ENCODE results near the gene GTF3C2.

Gene GTF3C2

DNA sequence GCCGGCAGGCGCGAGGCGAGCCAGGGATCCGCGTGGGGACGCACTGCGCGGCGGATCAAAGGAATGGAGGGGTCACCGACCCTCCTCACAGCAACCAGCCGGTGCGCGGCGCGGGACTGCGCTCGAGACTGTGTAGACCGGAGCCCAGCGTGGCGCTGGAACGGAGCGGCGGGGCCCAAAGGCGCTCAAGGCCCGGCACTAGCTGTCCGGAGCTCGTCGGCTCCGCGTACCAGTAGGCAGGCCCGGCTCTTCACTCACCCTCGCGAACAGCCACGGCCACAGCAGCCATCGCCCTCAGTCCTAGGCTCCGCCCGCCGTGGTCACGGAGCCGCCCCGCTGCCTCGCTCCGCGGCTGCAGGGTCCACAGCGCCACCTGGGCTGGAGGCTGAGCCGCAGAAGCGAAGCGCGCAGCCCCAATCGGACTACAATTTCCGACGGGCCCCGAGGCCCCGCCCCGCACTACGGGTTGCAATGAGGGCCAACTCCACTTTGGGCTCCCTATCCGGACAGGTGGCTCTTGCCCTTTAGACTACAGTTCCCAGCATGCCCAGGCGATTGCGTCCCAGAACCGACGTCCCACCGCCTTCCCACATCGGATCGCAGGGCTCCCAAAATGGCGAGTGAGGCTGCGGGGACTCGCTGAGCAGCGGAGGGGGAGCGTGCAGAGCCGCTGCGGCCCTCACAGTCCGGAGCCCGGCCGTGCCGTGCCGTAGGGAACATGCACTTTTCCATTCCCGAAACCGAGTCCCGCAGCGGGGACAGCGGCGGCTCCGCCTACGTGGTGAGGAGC lies 13.7 kb upstream of the GTF3C2 start, which contains the start of the genes EIF2B4 and SNX17 (continued):
- 0 out of 2 replicates have a peak, but pooled peaks have one; percentile 31 for TF ChIP-seq KLF7 (tag by site-specific recombination; IDR thresholded peaks at IDR 0.05; ENCODE audit: borderline replicate concordance)
- no peak for TF ChIP-seq ZNF18 (tag by site-specific recombination; IDR thresholded peaks at IDR 0.05)
- TF ChIP-seq ZNF830 (tag by site-specific recombination; IDR thresholded peaks at IDR 0.05; ENCODE audit: low read depth) = no peak
- TF ChIP-seq, protein P1, sequence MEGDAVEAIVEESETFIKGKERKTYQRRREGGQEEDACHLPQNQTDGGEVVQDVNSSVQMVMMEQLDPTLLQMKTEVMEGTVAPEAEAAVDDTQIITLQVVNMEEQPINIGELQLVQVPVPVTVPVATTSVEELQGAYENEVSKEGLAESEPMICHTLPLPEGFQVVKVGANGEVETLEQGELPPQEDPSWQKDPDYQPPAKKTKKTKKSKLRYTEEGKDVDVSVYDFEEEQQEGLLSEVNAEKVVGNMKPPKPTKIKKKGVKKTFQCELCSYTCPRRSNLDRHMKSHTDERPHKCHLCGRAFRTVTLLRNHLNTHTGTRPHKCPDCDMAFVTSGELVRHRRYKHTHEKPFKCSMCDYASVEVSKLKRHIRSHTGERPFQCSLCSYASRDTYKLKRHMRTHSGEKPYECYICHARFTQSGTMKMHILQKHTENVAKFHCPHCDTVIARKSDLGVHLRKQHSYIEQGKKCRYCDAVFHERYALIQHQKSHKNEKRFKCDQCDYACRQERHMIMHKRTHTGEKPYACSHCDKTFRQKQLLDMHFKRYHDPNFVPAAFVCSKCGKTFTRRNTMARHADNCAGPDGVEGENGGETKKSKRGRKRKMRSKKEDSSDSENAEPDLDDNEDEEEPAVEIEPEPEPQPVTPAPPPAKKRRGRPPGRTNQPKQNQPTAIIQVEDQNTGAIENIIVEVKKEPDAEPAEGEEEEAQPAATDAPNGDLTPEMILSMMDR (tag by site-specific recombination; IDR thresholded peaks at IDR 0.05) = peak; percentile 99
- TF ChIP-seq, protein P2, sequence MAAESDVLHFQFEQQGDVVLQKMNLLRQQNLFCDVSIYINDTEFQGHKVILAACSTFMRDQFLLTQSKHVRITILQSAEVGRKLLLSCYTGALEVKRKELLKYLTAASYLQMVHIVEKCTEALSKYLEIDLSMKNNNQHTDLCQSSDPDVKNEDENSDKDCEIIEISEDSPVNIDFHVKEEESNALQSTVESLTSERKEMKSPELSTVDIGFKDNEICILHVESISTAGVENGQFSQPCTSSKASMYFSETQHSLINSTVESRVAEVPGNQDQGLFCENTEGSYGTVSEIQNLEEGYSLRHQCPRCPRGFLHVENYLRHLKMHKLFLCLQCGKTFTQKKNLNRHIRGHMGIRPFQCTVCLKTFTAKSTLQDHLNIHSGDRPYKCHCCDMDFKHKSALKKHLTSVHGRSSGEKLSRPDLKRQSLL (tag by site-specific recombination; IDR thresholded peaks at IDR 0.05) = peak; percentile 63
- TF ChIP-seq, protein P3, sequence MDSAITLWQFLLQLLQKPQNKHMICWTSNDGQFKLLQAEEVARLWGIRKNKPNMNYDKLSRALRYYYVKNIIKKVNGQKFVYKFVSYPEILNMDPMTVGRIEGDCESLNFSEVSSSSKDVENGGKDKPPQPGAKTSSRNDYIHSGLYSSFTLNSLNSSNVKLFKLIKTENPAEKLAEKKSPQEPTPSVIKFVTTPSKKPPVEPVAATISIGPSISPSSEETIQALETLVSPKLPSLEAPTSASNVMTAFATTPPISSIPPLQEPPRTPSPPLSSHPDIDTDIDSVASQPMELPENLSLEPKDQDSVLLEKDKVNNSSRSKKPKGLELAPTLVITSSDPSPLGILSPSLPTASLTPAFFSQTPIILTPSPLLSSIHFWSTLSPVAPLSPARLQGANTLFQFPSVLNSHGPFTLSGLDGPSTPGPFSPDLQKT (IDR thresholded peaks at IDR 0.05; ENCODE audit: borderline replicate concordance, low read depth, low read length) = no peak
- TF ChIP-seq ZNF48 (tag by site-specific recombination; IDR thresholded peaks at IDR 0.05) = no peak
- no peak; the same call in 1 of the 2 replicates for TF ChIP-seq KLF17 (tag by site-specific recombination; IDR thresholded peaks at IDR 0.05)
- peak; percentile 58; the same call in 1 of the 2 replicates for TF ChIP-seq TRIM28 (IDR thresholded peaks at IDR 0.05; ENCODE audit: borderline replicate concordance, low read length)
- no peak for TF ChIP-seq ZNF132 (tag by site-specific recombination; IDR thresholded peaks at IDR 0.05; ENCODE audit: borderline replicate concordance)
- TF ChIP-seq ZNF274 (IDR thresholded peaks at IDR 0.05; ENCODE audit: low read length) = no peak
- no peak for TF ChIP-seq ZNF274 (tag by site-specific recombination; IDR thresholded peaks at IDR 0.05; ENCODE audit: borderline replicate concordance)
- TF ChIP-seq, protein P4, sequence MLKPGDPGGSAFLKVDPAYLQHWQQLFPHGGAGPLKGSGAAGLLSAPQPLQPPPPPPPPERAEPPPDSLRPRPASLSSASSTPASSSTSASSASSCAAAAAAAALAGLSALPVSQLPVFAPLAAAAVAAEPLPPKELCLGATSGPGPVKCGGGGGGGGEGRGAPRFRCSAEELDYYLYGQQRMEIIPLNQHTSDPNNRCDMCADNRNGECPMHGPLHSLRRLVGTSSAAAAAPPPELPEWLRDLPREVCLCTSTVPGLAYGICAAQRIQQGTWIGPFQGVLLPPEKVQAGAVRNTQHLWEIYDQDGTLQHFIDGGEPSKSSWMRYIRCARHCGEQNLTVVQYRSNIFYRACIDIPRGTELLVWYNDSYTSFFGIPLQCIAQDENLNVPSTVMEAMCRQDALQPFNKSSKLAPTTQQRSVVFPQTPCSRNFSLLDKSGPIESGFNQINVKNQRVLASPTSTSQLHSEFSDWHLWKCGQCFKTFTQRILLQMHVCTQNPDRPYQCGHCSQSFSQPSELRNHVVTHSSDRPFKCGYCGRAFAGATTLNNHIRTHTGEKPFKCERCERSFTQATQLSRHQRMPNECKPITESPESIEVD (tag by site-specific recombination; IDR thresholded peaks at IDR 0.05) = no peak
- no peak for TF ChIP-seq HOXA7 (CRISPR knock-in tag; IDR thresholded peaks at IDR 0.05; ENCODE audit: borderline replicate concordance)
- TF ChIP-seq ZNF416 (tag by site-specific recombination; IDR thresholded peaks at IDR 0.05) = no peak
- no peak; the same call in 1 of the 2 replicates for TF ChIP-seq KLF1 (tag by site-specific recombination; IDR thresholded peaks at IDR 0.05)
- peak; percentile 51; the same call in 1 of the 2 replicates for TF ChIP-seq ZIC2 (tag by site-specific recombination; IDR thresholded peaks at IDR 0.05)
- peak; percentile 51; the same call in 1 of the 2 replicates for TF ChIP-seq ZNF366 (tag by site-specific recombination; conservative IDR thresholded peaks at IDR 0.05)
- no peak for TF ChIP-seq ZNF549 (tag by site-specific recombination; IDR thresholded peaks at IDR 0.05)
- TF ChIP-seq ZNF112 (tag by site-specific recombination; IDR thresholded peaks at IDR 0.05) = no peak
- no peak for TF ChIP-seq ZNF302 (tag by site-specific recombination; IDR thresholded peaks at IDR 0.05; ENCODE audit: low read depth)
- no peak for TF ChIP-seq ZNF596 (tag by site-specific recombination; IDR thresholded peaks at IDR 0.05)
- TF ChIP-seq ZNF610 (tag by site-specific recombination; IDR thresholded peaks at IDR 0.05; ENCODE audit: borderline replicate concordance) = peak; percentile 21; the same call in 1 of the 2 replicates
- peak; percentile 91 for TF ChIP-seq ZBTB11 (tag by site-specific recombination; conservative IDR thresholded peaks at IDR 0.05; ENCODE audit: low read depth)
- peak; percentile 100 for TF ChIP-seq TCF7L2 (IDR thresholded peaks at IDR 0.05; ENCODE audit: borderline replicate concordance, low read depth, low read length)
- 0 out of 2 replicates have a peak, but pooled peaks have one; percentile 12 for TF ChIP-seq WT1 (tag by site-specific recombination; IDR thresholded peaks at IDR 0.05)
- TF ChIP-seq ZBTB20 (tag by site-specific recombination; IDR thresholded peaks at IDR 0.05) = peak; percentile 86; the same call in 1 of the 2 replicates
